K562 (cell line): ENCODE results near the gene CUEDC2.

Experiments
- CBX3 ChIP-seq, 2 experiments: IDR thresholded peaks; 1 replicate in 1 of 2; 2 replicates in 1 of 2; pipeline ENCODE4 v1.6.1; 2012; ENCODE audit warnings: inconsistent platforms in 2 of 2, low read length in 2 of 2, borderline replicate concordance in 1 of 2, control low read depth in 1 of 2
- RNF2 ChIP-seq: sonication (generic); IDR thresholded peaks from 2 replicates; pipeline ENCODE4 v1.6.1; 2016

GRCh38 chr10:102389894-102390293 lies 42.5 kb downstream of the CUEDC2 start:
- TF ChIP-seq CBX3 (IDR thresholded peaks at IDR 0.05; ENCODE audit: borderline replicate concordance in 1 of 2, low read length in 2 of 2) (no peak), RNF2 (no peak)
